GM12878 (cell line): ENCODE measurements around the gene PDE9A.

Source experiments
- CEBPB ChIP-seq, 2 experiments: fragments of 150-350 bp in 1 of 2; IDR thresholded peaks; 2 replicates each; pipeline ENCODE4 v1.6.1; 2012 to 2014; ENCODE audit warnings: low read depth in 2 of 2, low read length in 2 of 2, borderline replicate concordance in 1 of 2, inconsistent platforms in 1 of 2
- CTCF ChIP-seq, 3 experiments: IDR thresholded peaks in 2 of 3; conservative IDR thresholded peaks in 1 of 3; 2 replicates each; pipeline ENCODE4 v1.5.1; 2011; ENCODE audit warnings: low read depth in 3 of 3, low read length in 3 of 3, mild to moderate bottlenecking in 3 of 3, control low read depth in 2 of 3, moderate library complexity in 2 of 3, inconsistent platforms in 1 of 3, mixed read lengths in 1 of 3; ENCODE audit not compliant: control insufficient read depth in 2 of 3, insufficient read depth in 1 of 3; ENCODE audit errors: extremely low read depth in 1 of 3
- FOS ChIP-seq: IDR thresholded peaks from 3 replicates; pipeline ENCODE4 v1.6.1; 2011; ENCODE audit warnings: borderline replicate concordance; ENCODE audit not compliant: insufficient read length; ENCODE audit errors: extremely low read depth
- POLR2A ChIP-seq: IDR thresholded peaks from 2 replicates; pipeline ENCODE4 v1.6.1; 2011; ENCODE audit warnings: low read depth, mild to moderate bottlenecking, low read length
- POLR2AphosphoS5 ChIP-seq: IDR thresholded peaks from 2 replicates; pipeline ENCODE4 v1.6.1; 2011; ENCODE audit warnings: mild to moderate bottlenecking, low read length, inconsistent platforms
- ZNF274 ChIP-seq: IDR thresholded peaks from one replicate; pipeline ENCODE4 v1.8.0; 2011; ENCODE audit not compliant: insufficient read length, insufficient read depth

GRCh38 chr21:42633858-42634257 lies 19.6 kb upstream of the PDE9A start:
- TF ChIP-seq POLR2A (no peak), POLR2AphosphoS5 (no peak), CTCF (IDR thresholded peaks at IDR 0.05 in 2 of 3, conservative IDR thresholded peaks at IDR 0.05 in 1 of 3; ENCODE audit: control insufficient read depth in 2 of 3, extremely low read depth in 1 of 3, insufficient read depth in 1 of 3, low read depth in 3 of 3, low read length in 3 of 3) (no peak), FOS (no peak), ZNF274 (no peak), CEBPB (IDR thresholded peaks at IDR 0.05; ENCODE audit: borderline replicate concordance in 1 of 2, low read depth in 2 of 2, low read length in 2 of 2) (no peak)
